Ovary (tissue), 9 donors: Measurements from ENCODE around the gene PRDM10. TPM values are rescaled to one million over a fixed set of nuclear protein-coding genes. Genes with fewer than 3 reads are reported as not detected.

Experiments
- DNase-seq, 5 donors: peaks; one replicate each; pipeline ENCODE4 v3.0.0-alpha.2; 2019 to 2020
- H3K27ac ChIP-seq, 2 donors: fragments of 200-600 bp; one replicate each; pipeline versions ENCODE4 v1.5.1 to v1.8.0; 2019 to 2022
- H3K27me3 ChIP-seq: fragments of 200-600 bp; one replicate; pipeline ENCODE4 v1.8.0; 2022
- H3K36me3 ChIP-seq: fragments of 200-600 bp; sonication (generic); one replicate; pipeline ENCODE4 v1.5.1; 2019
- H3K4me1 ChIP-seq: one replicate; pipeline ENCODE4 v1.8.1; 2013; ENCODE audit warnings: mild to moderate bottlenecking, moderate library complexity; ENCODE audit not compliant: insufficient read depth
- H3K4me3 ChIP-seq: fragments of 200-600 bp; sonication (generic); one replicate; pipeline ENCODE4 v1.5.1; 2017
- H3K9me3 ChIP-seq, 2 donors: fragments of 200-600 bp in 1 of 2; sonication (generic) in 1 of 2; one replicate each; pipeline versions ENCODE4 v1.5.1 to v1.8.1; 2013 to 2019; ENCODE audit warnings: mild to moderate bottlenecking in 1 of 2, moderate library complexity in 1 of 2
- EP300 ChIP-seq: sonication (generic); formaldehyde crosslinking; IDR thresholded peaks from one replicate; pipeline ENCODE4 v1.6.1; 2017; ENCODE audit warnings: antibody characterized with exemption
- POLR2A ChIP-seq: fragments of 450-650 bp; IDR thresholded peaks from one replicate; pipeline ENCODE4 v1.6.1; 2017; ENCODE audit warnings: antibody characterized with exemption, mild to moderate bottlenecking, moderate library complexity
- WGBS, 3 donors: extraction: QIAGEN DNeasy Blood & Tissue Kit in 1 of 3; methylation state at CpG; one replicate each; pipeline versions ENCODE4 v1.1.5 to v1.1.7; 2013 to 2017; 5-methylcytosine and 5-hydroxymethylcytosine counted together
- intact Hi-C, 4 donors: fragments of 100-400 bp; cut with DNase I; formaldehyde crosslinking; loops; one replicate each; pipeline versions ENCODE4 v1.11.0 to v1.15.1; 2022 to 2023
- polyA plus RNA-seq, 2 donors: library from polyadenylated mRNA; stranded (reverse); fragments of 200-250 nt in 1 of 2; fragments of 350-450 nt in 1 of 2; fragmentation: Illumina TruSeq in 1 of 2; extraction: RNeasy Lipid Tissue Mini Kit (QIAGEN cat#74804) in 1 of 2; gene quantifications; one replicate each; pipeline ENCODE4 v1.2.3, GENCODE V29; 2013 to 2014
- total RNA-seq, 7 donors: library from RNA; depleted of rRNA in 2 of 7; stranded (reverse); fragments of >200 nt in 2 of 7; fragmentation: NEBNext Ultra II Directional in 3 of 7; extraction: Animal tissue kit (Norgen Biotek cat#: 25700) in 3 of 7; gene quantifications; one replicate each; pipeline versions ENCODE4 v1.1.0 to v1.2.4, GENCODE V29; 2016 to 2023
- TF ChIP-seq, protein P1 (sequence below), 3 donors: fragments of 450-650 bp in 2 of 3; fragments of 200-600 bp in 1 of 3; IDR thresholded peaks; one replicate each; pipeline versions ENCODE4 v1.5.1 to v1.8.0; 2016 to 2022; ENCODE audit warnings: antibody characterized with exemption in 3 of 3, mild to moderate bottlenecking in 1 of 3
- donor health status: DM: no; HTN: no; CAD: no; lungs with moderate emphysema.
- donor health status: DM: no; HTN: no; CAD: no.
- donor health status: Bipolar disorder and iron deficiency.
- donor health status: DM: yes; HTN: yes; CAD: no.
- donor health status: DM: no; HTN: no; CAD: no.
- donor health status: DM: yes; HTN: yes; CAD: no.

Gene PRDM10
- total and polyA plus RNA-seq, 9 donors, result 2.5 to 9.4 (median 7.2) TPM

GRCh38 chr11:129933262-129933661, 69.4 kb downstream of the PRDM10 start:
- DNase-seq, result no peak
- Histone ChIP-seq H3K4me1 (peaks cover 1% of the 10 kb centered on the region), H3K27ac (no peak overlapping the region), H3K9me3 (no peaks in the 10 kb centered on the region), H3K36me3 (no peaks in the 10 kb centered on the region), H3K27me3 (no peaks in the 10 kb centered on the region), H3K4me3 (no peak overlapping the region)
- no peak for TF ChIP-seq POLR2A
- TF ChIP-seq, protein P1, sequence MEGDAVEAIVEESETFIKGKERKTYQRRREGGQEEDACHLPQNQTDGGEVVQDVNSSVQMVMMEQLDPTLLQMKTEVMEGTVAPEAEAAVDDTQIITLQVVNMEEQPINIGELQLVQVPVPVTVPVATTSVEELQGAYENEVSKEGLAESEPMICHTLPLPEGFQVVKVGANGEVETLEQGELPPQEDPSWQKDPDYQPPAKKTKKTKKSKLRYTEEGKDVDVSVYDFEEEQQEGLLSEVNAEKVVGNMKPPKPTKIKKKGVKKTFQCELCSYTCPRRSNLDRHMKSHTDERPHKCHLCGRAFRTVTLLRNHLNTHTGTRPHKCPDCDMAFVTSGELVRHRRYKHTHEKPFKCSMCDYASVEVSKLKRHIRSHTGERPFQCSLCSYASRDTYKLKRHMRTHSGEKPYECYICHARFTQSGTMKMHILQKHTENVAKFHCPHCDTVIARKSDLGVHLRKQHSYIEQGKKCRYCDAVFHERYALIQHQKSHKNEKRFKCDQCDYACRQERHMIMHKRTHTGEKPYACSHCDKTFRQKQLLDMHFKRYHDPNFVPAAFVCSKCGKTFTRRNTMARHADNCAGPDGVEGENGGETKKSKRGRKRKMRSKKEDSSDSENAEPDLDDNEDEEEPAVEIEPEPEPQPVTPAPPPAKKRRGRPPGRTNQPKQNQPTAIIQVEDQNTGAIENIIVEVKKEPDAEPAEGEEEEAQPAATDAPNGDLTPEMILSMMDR (IDR thresholded peaks at IDR 0.05), result no peak
- no peak for TF ChIP-seq EP300
- WGBS, 3 donors, result 95 to 98% (median 95%) methylated on average over 1 of the region's 1 CpG
- intact Hi-C loops, result no loop called here

DNA sequence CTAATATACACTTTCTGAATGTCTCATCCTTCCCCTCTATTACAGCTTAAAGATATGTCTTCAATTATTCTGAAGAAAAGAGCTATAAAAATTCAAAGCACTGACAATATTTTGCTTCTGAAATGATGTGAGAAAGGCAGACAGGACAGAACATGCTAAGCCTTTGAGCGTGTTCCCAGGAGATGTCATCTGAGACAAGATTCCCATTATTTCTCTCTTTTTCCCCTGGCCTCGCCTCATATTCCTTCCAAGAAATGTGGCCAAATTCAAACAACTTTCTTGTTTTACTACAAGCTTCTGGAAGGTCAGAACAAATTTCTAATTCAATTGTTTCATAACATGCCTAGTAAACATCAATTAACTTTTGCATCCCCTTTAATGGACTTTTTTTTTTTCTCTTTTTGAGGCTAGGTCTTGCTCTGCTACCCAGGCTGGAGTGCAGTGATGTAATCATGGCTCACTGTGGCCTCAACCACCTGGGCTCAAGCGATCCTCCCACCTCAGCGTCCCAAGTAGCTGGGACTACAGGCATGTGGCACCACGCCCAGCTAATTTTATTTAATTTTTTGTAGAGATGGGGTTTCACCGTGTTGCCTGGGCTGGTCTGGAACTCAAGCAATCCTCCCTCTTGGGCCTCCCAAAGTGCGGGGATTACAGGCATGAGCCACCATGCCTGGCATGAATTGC, 70.1 kb downstream of the PRDM10 start:
- intact Hi-C loops, result no loop called here

DNA sequence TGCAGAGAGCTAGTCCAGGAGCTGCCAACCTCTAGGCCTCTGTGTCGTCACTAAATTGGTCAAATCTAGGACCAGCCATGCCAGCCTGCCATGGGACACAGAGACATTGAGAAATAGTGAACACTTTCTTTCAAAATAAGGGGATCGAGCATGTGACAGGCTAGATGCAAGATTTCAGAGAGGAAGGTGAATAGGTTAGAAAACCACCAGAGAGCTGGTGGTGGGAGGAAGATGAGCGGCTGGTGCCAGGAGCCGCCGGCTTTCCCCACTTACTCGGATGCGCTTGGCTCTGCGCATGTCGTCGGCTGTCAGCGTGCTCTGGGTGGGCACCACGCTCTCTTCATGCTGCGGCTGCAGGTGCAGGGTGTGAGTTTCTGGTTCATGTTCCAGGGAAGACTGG, 71.9 kb downstream of the PRDM10 start:
- 91 to 97% (median 94%) methylated on average over 13 of the region's 13 CpGs for WGBS, 3 donors
- no peak for DNase-seq
- Histone ChIP-seq H3K27me3 (no peaks in the 10 kb centered on the region), H3K27ac (no peak overlapping the region), H3K9me3 (no peaks in the 10 kb centered on the region), H3K4me1 (peaks cover 1% of the 10 kb centered on the region), H3K36me3 (no peaks in the 10 kb centered on the region), H3K4me3 (no peak overlapping the region)
- TF ChIP-seq, protein P1 (IDR thresholded peaks at IDR 0.05), result no peak
- TF ChIP-seq EP300 (no peak), POLR2A (no peak)
- intact Hi-C loops, result no loop called here

More for the DNA sequence above, 70.1 kb downstream of the PRDM10 start:
- Histone ChIP-seq H3K27ac (no peak overlapping the region), H3K27me3 (no peaks in the 10 kb centered on the region), H3K4me3 (no peak overlapping the region), H3K4me1 (peaks cover 1% of the 10 kb centered on the region), H3K9me3 (no peaks in the 10 kb centered on the region), H3K36me3 (no peaks in the 10 kb centered on the region)
- WGBS, 3 donors, result 77 to 89% (median 87%) methylated on average over 7 of the region's 7 CpGs
- no peak for DNase-seq
- TF ChIP-seq, protein P1 (IDR thresholded peaks at IDR 0.05), result no peak
- TF ChIP-seq POLR2A (no peak), EP300 (no peak)

DNA sequence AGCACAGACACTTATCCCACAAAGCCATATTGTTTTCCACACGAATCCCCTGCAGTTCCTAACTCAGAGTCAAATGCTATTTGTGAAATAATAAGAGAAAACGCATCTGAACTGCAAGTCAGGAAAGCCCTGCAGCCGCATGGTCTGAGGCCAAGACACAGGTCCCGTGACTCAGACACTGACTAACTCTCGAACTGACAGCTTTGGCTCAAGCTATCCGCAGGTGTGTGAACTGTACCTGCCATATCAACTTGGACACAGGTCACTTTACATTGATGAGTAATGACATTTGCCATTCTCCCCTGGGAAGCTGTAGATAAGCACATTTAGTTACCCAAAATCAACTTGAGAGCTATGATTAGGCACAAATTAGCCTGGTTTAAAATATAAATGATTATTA, 72.3 kb downstream of the PRDM10 start:
- peaks cover 1% of the 10 kb centered on the region for H3K4me1 ChIP-seq
- no peaks in the 10 kb centered on the region for H3K9me3 ChIP-seq
- TF ChIP-seq EP300 (no peak), POLR2A (no peak)
- TF ChIP-seq, protein P1 (IDR thresholded peaks at IDR 0.05), result no peak
- H3K4me3 ChIP-seq, result no peak overlapping the region
- intact Hi-C loops, result no loop called here
- DNase-seq, result no peak
- H3K27ac ChIP-seq, result no peak overlapping the region
- WGBS, 3 donors, result 89 to 92% (median 91%) methylated on average over 6 of the region's 6 CpGs
- H3K27me3 ChIP-seq, result no peaks in the 10 kb centered on the region
- no peaks in the 10 kb centered on the region for H3K36me3 ChIP-seq
